ENCODE results near the gene REST.

The REST gene

DNA sequence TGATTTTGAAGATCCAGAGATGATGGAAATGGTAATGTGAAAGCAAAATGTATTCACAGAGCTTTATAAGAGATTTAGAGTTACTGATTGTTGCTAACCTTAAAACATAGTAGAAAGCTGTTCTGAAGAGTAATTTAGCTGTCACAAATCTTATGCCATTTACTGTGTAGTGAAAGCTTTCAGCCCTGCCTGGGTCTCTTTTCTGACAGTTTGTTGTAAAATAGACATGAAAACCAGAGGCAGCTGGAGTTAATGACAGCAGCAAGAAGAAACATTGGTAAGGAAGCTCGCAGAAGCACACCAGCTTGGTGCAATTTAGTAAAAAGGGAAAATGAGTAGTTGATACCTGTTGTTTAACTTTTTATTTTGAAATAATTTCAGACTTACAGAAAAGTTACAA lies 92.1 kb downstream of the REST start:
- TF ChIP-seq, protein P1, sequence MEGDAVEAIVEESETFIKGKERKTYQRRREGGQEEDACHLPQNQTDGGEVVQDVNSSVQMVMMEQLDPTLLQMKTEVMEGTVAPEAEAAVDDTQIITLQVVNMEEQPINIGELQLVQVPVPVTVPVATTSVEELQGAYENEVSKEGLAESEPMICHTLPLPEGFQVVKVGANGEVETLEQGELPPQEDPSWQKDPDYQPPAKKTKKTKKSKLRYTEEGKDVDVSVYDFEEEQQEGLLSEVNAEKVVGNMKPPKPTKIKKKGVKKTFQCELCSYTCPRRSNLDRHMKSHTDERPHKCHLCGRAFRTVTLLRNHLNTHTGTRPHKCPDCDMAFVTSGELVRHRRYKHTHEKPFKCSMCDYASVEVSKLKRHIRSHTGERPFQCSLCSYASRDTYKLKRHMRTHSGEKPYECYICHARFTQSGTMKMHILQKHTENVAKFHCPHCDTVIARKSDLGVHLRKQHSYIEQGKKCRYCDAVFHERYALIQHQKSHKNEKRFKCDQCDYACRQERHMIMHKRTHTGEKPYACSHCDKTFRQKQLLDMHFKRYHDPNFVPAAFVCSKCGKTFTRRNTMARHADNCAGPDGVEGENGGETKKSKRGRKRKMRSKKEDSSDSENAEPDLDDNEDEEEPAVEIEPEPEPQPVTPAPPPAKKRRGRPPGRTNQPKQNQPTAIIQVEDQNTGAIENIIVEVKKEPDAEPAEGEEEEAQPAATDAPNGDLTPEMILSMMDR (IDR thresholded peaks at IDR 0.05; ENCODE audit: insufficient read depth, low read length), result no peak
- TF ChIP-seq GABPA (IDR thresholded peaks at IDR 0.05; ENCODE audit: low read depth) (no peak), SPI1 (IDR thresholded peaks at IDR 0.05; ENCODE audit: borderline replicate concordance, low read depth) (no peak), POLR2AphosphoS5 (IDR thresholded peaks at IDR 0.05; ENCODE audit: low read depth) (no peak)
- TF ChIP-seq, protein P2, sequence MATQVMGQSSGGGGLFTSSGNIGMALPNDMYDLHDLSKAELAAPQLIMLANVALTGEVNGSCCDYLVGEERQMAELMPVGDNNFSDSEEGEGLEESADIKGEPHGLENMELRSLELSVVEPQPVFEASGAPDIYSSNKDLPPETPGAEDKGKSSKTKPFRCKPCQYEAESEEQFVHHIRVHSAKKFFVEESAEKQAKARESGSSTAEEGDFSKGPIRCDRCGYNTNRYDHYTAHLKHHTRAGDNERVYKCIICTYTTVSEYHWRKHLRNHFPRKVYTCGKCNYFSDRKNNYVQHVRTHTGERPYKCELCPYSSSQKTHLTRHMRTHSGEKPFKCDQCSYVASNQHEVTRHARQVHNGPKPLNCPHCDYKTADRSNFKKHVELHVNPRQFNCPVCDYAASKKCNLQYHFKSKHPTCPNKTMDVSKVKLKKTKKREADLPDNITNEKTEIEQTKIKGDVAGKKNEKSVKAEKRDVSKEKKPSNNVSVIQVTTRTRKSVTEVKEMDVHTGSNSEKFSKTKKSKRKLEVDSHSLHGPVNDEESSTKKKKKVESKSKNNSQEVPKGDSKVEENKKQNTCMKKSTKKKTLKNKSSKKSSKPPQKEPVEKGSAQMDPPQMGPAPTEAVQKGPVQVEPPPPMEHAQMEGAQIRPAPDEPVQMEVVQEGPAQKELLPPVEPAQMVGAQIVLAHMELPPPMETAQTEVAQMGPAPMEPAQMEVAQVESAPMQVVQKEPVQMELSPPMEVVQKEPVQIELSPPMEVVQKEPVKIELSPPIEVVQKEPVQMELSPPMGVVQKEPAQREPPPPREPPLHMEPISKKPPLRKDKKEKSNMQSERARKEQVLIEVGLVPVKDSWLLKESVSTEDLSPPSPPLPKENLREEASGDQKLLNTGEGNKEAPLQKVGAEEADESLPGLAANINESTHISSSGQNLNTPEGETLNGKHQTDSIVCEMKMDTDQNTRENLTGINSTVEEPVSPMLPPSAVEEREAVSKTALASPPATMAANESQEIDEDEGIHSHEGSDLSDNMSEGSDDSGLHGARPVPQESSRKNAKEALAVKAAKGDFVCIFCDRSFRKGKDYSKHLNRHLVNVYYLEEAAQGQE (IDR thresholded peaks at IDR 0.05; ENCODE audit: insufficient replicate concordance, low read depth), result no peak
- no peaks in the 10 kb centered on the region for H3K27me3 ChIP-seq (ENCODE audit: insufficient read depth, poor library complexity, severe bottlenecking)
- H3K4me3 ChIP-seq (replicated peaks; ENCODE audit: insufficient read depth, low read length), result no peak overlapping the region
- DNase-seq (ENCODE audit: low read depth in 1 of 2, low spot score in 1 of 2), result no peak
- H3K27ac ChIP-seq (replicated peaks), result no peak overlapping the region

DNA sequence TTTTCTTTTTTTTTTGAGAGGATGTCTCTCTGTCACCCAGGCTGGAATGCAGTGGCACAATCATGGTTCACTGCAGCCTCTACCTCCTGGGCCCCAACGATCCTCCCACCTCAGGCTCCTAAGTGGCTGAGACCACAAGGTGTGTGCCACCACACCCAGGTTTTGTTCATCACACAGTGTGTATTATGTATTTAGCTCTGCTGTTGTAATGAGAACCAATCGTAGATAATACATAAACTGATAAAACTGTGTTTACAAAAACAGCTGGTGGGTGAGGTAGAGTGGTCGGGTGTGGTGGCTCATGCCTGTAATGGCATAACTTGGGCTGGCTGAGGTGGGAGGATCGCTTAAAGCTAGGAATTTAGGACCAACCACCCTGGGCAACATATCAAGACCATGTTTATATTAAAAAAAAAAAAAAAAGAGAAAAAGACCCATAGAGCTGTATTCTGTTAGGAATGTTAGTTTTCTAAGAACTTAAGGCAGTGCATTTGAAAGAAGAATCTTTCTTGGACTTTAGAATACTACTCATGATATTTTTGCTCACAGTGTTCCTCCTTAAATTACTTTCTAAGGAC lies 105.9 kb downstream of the REST start:
- TF ChIP-seq POLR2AphosphoS5 (IDR thresholded peaks at IDR 0.05; ENCODE audit: low read depth) (no peak), SPI1 (IDR thresholded peaks at IDR 0.05; ENCODE audit: borderline replicate concordance, low read depth) (no peak), GABPA (IDR thresholded peaks at IDR 0.05; ENCODE audit: low read depth) (no peak)
- TF ChIP-seq, protein P1 (IDR thresholded peaks at IDR 0.05; ENCODE audit: insufficient read depth, low read length), result no peak
- TF ChIP-seq, protein P2 (IDR thresholded peaks at IDR 0.05; ENCODE audit: insufficient replicate concordance, low read depth), result no peak
- H3K27me3 ChIP-seq (ENCODE audit: insufficient read depth, poor library complexity, severe bottlenecking), result no peaks in the 10 kb centered on the region
- no peak for DNase-seq (ENCODE audit: low read depth in 1 of 2, low spot score in 1 of 2)
- no peak overlapping the region for H3K4me3 ChIP-seq (replicated peaks; ENCODE audit: insufficient read depth, low read length)
- no peak overlapping the region for H3K27ac ChIP-seq (replicated peaks)

Data from HL-60 (cell line).